HG02840 (cell line): ENCODE measurements around the gene STK17A.
"Not testable (repeated sequence)": the region's sequence is repeated elsewhere in the genome, so short reads cannot be mapped to it uniquely, and the experiment has no call there.

Experiments used
- ATAC-seq: cut with Tn5 transposase; IDR thresholded peaks from one replicate; pipeline ENCODE4 v1.9.1; 2021; ENCODE audit warnings: mild to moderate bottlenecking, moderate library complexity, moderate number of reproducible peaks; ENCODE audit not compliant: unreplicated experiment, low FRiP score

Gene STK17A

DNA sequence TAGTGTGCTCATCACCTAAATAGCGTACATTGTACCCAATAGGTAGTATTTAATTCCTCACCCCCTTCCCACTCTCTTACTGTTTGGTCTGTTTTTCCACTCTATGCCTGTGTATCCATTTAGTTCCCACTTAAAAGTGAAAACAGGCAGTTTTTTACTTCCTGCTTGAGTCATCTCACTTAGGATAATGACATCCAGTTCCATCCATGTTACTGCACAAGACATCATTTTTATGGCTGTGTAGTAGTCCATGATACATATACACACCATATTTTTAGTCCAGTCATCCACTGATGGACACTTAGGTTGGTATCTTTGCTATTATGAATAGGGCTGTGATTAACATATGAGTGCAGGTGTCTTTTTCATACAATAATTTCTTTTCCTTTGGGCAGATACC, 10.1 kb downstream of the STK17A start:
- ATAC-seq, result no peak

- ATAC-seq, result no peak
Measured at GRCh38 chr7:43594020-43594419, 11.1 kb downstream of the STK17A start.

DNA sequence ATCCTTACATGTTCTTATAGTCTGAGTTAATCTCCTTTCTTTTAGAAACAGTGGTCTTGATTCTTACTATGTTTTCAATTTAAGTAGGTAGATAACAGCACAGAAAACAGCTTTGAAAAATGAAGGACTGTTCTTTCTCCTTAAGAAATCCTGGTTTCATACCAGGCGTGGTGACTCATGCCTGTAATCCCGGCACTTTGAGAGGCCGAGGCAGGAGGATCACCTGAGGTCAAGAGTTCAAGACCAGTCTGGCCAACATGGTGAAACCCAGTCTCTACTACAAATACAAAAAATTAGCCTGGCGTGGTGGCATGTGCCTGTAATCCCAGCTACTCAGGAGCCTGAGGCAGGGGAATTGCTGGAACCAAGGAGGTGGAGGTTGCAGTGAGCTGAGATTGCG, 13.5 kb downstream of the STK17A start:
- ATAC-seq, result not testable (repeated sequence)

DNA sequence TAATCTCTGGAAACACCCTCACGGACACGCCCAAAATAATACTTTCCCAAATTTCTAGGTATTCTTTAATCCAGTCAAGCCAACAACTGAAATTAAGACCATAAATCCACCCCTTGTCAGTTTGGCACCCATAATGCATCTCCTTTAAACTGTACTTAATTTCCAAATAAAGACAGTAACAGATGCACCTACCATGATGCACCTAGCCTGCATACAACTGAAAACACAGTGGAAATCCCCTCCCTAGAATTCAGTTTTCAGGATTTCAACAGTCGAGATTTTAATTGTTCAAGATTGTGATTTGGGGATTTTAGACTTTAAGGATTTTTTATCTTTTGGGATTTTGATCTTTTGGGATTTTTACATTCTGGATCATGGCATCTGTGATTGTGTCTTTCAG, 17.1 kb downstream of the STK17A start:
- ATAC-seq, result no peak

DNA sequence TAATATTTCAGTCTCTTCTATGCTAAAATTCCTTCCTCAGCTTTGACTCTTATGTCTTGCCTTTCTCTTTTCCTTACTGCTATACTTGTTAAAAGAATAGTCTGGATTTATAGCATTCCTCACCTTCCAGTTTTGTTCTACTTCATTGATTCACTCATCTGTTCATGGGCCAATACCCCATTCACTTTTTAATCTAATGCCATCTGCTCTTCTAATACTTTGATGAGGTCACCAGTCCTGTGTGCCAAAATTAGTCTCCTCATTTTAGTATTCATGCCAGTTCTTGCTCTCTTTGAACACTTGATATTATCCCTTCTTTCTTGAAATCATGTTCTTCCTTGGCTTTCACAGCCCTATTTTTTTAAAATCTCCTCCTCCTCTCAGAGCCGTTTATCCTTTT, 19.3 kb downstream of the STK17A start:
- no peak for ATAC-seq

DNA sequence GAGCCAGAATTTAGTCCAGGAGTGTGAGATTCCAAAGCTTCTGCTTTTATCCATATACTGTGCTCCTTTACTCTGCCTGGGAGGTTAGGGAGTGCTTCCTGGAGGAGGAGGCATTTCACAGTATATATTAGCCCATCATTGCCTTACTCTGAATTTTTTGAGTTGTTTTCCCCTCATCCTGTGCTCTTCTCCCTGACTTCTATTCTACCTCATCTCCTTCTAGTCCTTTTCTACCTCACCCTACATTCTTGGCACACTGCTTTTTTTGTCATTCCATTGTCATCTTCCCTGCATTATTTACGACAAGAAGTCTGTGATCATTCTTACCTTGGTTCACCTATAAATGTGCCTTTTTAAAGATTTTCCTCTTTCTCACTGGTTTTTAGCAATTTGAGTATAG, 21.3 kb downstream of the STK17A start:
- no peak for ATAC-seq

GRCh38 chr7:43609097-43609496, 26.2 kb downstream of the STK17A start:
- no peak for ATAC-seq

GRCh38 chr7:43612128-43612527, 29.2 kb downstream of the STK17A start:
- ATAC-seq, result no peak

GRCh38 chr7:43612599-43613589, 30.0 kb downstream of the STK17A start:
- ATAC-seq, result no peak

DNA sequence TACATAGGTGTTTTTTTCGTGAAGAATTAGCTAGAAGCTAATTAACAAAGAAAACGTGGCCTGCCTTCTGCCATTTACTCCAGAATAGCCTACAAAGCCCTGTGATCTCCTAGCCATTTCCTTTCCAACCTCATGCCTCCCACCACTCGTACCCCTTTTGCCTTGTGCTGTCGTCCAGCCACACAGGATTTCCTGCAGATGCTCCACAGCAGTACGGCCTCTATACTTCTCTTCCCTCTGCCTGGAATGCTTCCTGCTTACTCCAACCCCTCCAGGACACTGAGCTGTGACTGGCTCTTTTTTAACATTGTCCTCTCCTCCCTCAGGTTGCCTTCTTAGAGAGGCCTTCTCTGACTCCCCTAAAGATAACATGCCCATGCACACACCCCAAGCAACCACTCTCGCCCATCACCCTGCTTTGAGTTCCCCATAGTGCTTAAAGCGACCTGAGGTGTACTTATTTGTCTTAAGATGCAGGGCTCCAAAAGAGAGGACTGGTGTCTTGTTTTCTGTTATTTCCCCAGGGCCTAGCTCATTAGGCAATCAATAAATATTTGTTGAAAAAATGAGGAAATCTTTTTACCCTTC, 32.7 kb downstream of the STK17A start:
- no peak for ATAC-seq

- ATAC-seq, result no peak
Measured at GRCh38 chr7:43616977-43617376, 34.1 kb downstream of the STK17A start.

GRCh38 chr7:43618073-43618472, 35.2 kb downstream of the STK17A start:
- no peak for ATAC-seq

GRCh38 chr7:43619213-43620012, 36.5 kb downstream of the STK17A start:
- no peak for ATAC-seq

DNA sequence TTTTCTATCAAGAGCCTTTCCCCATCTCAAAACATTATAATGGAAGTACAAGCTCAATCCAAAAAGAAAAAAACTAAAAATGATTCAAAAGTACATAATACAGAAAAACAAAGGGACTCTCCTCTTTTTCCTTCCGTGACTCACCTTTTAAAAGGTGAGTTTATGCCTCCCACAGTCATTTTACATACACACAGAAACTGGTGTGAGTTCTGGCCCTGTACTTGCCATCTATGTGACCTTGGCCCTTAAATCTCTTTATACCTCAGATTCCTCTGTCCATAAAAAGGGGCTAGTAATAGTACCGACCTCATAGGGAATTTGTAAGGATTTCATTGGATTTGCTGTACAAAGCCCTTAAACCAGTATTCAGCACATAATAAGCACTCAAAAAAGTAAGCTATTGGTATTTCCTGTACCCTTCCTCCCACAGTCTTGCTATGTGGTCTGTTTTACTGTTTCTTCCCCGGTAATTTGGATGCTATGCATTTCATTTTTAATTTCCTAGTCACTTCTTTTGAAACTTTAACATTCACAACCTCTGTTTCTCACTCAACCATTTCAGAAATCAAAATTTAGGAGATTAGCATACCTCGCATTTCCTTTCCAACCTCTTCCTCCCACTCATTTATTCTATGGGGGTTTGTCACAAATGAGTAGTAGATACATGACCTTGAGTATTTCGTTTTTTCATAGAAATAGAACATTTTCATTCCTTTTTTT, 39.0 kb downstream of the STK17A start:
- ATAC-seq, result no peak

- ATAC-seq, result no peak
Measured at GRCh38 chr7:43624156-43624555, 41.2 kb downstream of the STK17A start.

GRCh38 chr7:43625453-43625852, 42.5 kb downstream of the STK17A start:
- no peak for ATAC-seq

DNA sequence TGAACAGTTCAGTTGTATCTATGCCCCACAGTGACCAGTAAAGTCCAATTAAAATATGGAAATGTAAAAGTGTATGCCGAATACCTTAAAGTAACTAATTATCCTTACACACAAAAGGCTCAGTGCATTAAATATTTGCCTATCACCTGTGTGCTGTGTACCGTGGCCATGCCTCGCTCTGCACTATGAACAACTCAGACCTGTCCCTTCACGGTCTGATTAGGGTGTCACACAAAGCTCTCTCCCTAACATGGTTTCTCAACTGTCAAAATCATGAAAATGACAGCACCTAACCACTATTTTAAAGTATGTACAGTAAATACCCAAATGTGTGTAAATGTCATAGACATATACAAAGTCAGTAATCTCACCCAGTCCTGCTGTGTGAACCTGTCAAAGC, 43.1 kb downstream of the STK17A start:
- ATAC-seq, result no peak

GRCh38 chr7:43626695-43627094, 43.8 kb downstream of the STK17A start:
- ATAC-seq, result no peak

- ATAC-seq, result not testable (repeated sequence)
Measured at GRCh38 chr7:43627798-43628197, 44.9 kb downstream of the STK17A start.

- no peak for ATAC-seq
Measured at GRCh38 chr7:43628431-43628830, 45.5 kb downstream of the STK17A start.
